ENCODE data around the gene LDLRAD4.

The LDLRAD4 gene

GRCh38 chr18:13455471-13455870 lies 236.9 kb downstream of the LDLRAD4 start:
- H3K27ac ChIP-seq (ENCODE audit: low read length), result peak overlapping the region; percentile 81
- no peaks in the 10 kb centered on the region for H3K9me3 ChIP-seq (ENCODE audit: insufficient read depth, low read length, severe bottlenecking)
- no peaks in the 10 kb centered on the region for H3K27me3 ChIP-seq (ENCODE audit: insufficient read depth, low read length, poor library complexity)
- H3K9ac ChIP-seq (ENCODE audit: low read depth, low read length), result peak overlapping the region; percentile 22; the same call in 1 of the 2 replicates
- H3K36me3 ChIP-seq (ENCODE audit: insufficient read depth, low read length), result peaks cover 68% of the 10 kb centered on the region
- peak; percentile 80 for DNase-seq
- peak overlapping the region in 1 of 2 experiments; percentile 25; a peak in 1 of 4 replicates for H3K4me3 ChIP-seq (ENCODE audit: low read depth in 1 of 2, low read length in 2 of 2)
- peak; percentile 37 for TF ChIP-seq CTCF (IDR thresholded peaks at IDR 0.05; ENCODE audit: borderline replicate concordance, extremely low read depth, low read length, poor library complexity, severe bottlenecking)
- TF ChIP-seq EZH2 (IDR thresholded peaks at IDR 0.05; ENCODE audit: borderline replicate concordance, low read depth, low read length, severe bottlenecking), result no peak
- peak overlapping the region; percentile 49 for H3K4me2 ChIP-seq (ENCODE audit: insufficient read depth, low read length)
- H3K79me2 ChIP-seq (ENCODE audit: insufficient read depth, low read length), result peaks cover 100% of the 10 kb centered on the region
- H3K4me1 ChIP-seq (ENCODE audit: insufficient read depth, low read length), result peaks cover 100% of the 10 kb centered on the region
- ATAC-seq (ENCODE audit: insufficient read depth, low read depth), result peak; percentile 90
- H2AFZ ChIP-seq (ENCODE audit: low read depth, low read length), result no peak overlapping the region
- H4K20me1 ChIP-seq (ENCODE audit: insufficient read depth, low read length), result peaks cover 76% of the 10 kb centered on the region

GRCh38 chr18:13455960-13456481 lies 237.5 kb downstream of the LDLRAD4 start:
- peak; percentile 67 for ATAC-seq (ENCODE audit: insufficient read depth, low read depth)

GRCh38 chr18:13456736-13457271 lies 238.2 kb downstream of the LDLRAD4 start:
- Histone ChIP-seq H3K27ac (ENCODE audit: low read length) (peak overlapping the region; percentile 81), H2AFZ (ENCODE audit: low read depth, low read length) (no peak overlapping the region), H3K36me3 (ENCODE audit: insufficient read depth, low read length) (peaks cover 62% of the 10 kb centered on the region), H4K20me1 (ENCODE audit: insufficient read depth, low read length) (peaks cover 68% of the 10 kb centered on the region), H3K4me2 (ENCODE audit: insufficient read depth, low read length) (0 out of 2 replicates have a peak overlapping the region, but pooled peaks have one; percentile 49), H3K4me3 (ENCODE audit: low read depth in 1 of 2, low read length in 2 of 2) (no peak overlapping the region), H3K9me3 (ENCODE audit: insufficient read depth, low read length, severe bottlenecking) (no peaks in the 10 kb centered on the region), H3K79me2 (ENCODE audit: insufficient read depth, low read length) (peaks cover 100% of the 10 kb centered on the region), H3K4me1 (ENCODE audit: insufficient read depth, low read length) (peaks cover 100% of the 10 kb centered on the region), H3K27me3 (ENCODE audit: insufficient read depth, low read length, poor library complexity) (no peaks in the 10 kb centered on the region), H3K9ac (ENCODE audit: low read depth, low read length) (no peak overlapping the region; the same call in 1 of the 2 replicates)
- TF ChIP-seq CTCF (IDR thresholded peaks at IDR 0.05; ENCODE audit: borderline replicate concordance, extremely low read depth, low read length, poor library complexity, severe bottlenecking) (no peak), EZH2 (IDR thresholded peaks at IDR 0.05; ENCODE audit: borderline replicate concordance, low read depth, low read length, severe bottlenecking) (no peak)
- no peak for ATAC-seq (ENCODE audit: insufficient read depth, low read depth)
- no peak for DNase-seq

More at GRCh38 chr18:13455960-13456481, 237.5 kb downstream of the LDLRAD4 start:
- H3K79me2 ChIP-seq (ENCODE audit: insufficient read depth, low read length), result peaks cover 100% of the 10 kb centered on the region
- peak overlapping the region; percentile 22; the same call in 1 of the 2 replicates for H3K9ac ChIP-seq (ENCODE audit: low read depth, low read length)
- no peak overlapping the region for H2AFZ ChIP-seq (ENCODE audit: low read depth, low read length)
- peak; percentile 77 for DNase-seq
- no peak for TF ChIP-seq CTCF (IDR thresholded peaks at IDR 0.05; ENCODE audit: borderline replicate concordance, extremely low read depth, low read length, poor library complexity, severe bottlenecking)
- no peak for TF ChIP-seq EZH2 (IDR thresholded peaks at IDR 0.05; ENCODE audit: borderline replicate concordance, low read depth, low read length, severe bottlenecking)
- peaks cover 74% of the 10 kb centered on the region for H4K20me1 ChIP-seq (ENCODE audit: insufficient read depth, low read length)
- H3K36me3 ChIP-seq (ENCODE audit: insufficient read depth, low read length), result peaks cover 66% of the 10 kb centered on the region
- H3K4me3 ChIP-seq (ENCODE audit: low read depth in 1 of 2, low read length in 2 of 2), result peak overlapping the region in 1 of 2 experiments; percentile 14; a peak in 1 of 4 replicates
- peaks cover 100% of the 10 kb centered on the region for H3K4me1 ChIP-seq (ENCODE audit: insufficient read depth, low read length)
- H3K4me2 ChIP-seq (ENCODE audit: insufficient read depth, low read length), result peak overlapping the region; percentile 49
- no peaks in the 10 kb centered on the region for H3K9me3 ChIP-seq (ENCODE audit: insufficient read depth, low read length, severe bottlenecking)
- H3K27ac ChIP-seq (ENCODE audit: low read length), result peak overlapping the region; percentile 81
- no peaks in the 10 kb centered on the region for H3K27me3 ChIP-seq (ENCODE audit: insufficient read depth, low read length, poor library complexity)

Data from DND-41 (cell line).